HK-2 (cell line): ENCODE measurements around the gene CUBN.
"Not testable (repeated sequence)": the region's sequence is repeated elsewhere in the genome, so short reads cannot be mapped to it uniquely, and the experiment has no call there.

Experiments
- DNase-seq: peaks from one replicate; pipeline ENCODE4 v3.0.0-alpha.2; 2018; ENCODE audit not compliant: unreplicated experiment

The CUBN gene

GRCh38 chr10:17013131-17013983, 116.3 kb downstream of the CUBN start:
- not testable (repeated sequence) for DNase-seq

DNA sequence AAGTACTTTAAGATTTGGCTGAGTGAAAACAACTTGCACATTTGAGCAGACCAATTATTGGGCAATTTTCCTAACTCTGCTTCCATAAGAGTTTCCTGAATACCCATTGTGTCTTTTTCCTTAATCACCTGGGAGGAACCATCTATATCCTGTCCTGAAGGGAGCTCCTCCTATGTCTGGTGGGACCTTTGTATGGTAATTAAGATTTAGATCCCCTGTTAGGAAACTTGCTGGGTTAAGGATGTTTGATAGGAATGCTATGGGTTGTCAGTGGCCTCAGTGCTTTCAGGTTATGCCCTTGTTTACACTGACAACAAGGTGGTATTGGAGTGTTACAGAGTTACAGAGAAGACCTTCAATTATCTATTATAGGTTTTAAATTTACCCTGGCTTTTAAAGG, 116.9 kb downstream of the CUBN start:
- DNase-seq = not testable (repeated sequence)

- no peak for DNase-seq
Observed at GRCh38 chr10:17010363-17011145, 119.1 kb downstream of the CUBN start.

GRCh38 chr10:17009212-17009700, 120.4 kb downstream of the CUBN start:
- no peak for DNase-seq

DNA sequence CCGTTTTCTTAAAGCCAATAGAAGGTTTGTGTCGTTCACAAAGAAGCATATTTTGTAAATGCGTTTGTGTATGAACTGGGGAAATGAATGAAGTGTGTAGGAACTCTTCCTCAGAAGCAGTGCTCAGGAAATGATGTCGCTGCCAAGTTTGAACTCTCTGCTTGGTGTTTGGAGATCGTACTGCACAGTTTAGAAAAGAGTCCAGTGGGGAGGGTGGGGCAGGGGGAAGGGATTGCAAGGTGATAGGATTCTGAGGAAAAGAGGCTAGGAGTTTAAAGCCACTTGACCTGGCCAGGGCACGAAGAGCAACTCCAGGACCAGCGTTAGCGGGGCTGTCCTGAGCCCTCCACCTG, 122.2 kb downstream of the CUBN start:
- no peak for DNase-seq

DNA sequence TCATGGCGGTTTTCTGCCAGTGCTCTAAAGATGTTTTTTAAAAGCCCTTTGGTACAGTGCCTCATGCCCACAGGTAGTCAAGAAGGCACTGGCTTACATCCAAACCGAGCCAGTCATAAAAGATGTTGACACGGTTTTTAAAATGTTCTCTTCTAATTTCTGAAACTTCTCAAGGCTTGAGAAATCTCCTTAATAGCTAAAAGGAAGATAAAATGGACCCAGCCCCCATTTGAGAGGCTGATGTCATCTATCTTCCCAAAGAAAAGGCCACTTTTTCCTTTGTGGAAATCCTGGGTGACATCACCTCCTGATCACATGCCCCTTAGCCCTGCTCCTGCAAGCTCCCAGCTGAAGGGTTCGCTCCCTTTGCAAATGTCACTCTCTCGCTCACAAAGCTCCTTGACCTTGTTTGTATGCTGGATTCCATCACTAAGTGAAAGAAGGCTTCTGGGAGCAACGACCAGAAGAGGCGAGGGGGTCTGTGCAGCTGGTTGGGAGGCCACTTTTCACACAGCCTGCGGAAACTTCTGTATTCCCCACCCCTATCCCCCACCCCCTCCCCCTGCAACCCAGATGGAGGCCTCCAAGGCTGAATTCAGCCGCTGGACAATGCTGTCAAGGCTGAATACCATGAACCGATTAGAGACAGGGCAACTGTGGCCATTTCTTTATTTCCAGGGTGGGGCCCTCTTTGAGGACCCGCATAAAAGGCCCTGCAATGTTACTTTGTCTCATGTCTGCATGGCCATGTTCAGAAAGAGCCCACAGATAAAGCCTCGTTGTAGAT, 122.8 kb downstream of the CUBN start:
- DNase-seq = no peak

GRCh38 chr10:17005621-17006566, 123.7 kb downstream of the CUBN start:
- no peak for DNase-seq

GRCh38 chr10:17004801-17005380, 124.7 kb downstream of the CUBN start:
- no peak for DNase-seq

GRCh38 chr10:17003651-17004286, 125.8 kb downstream of the CUBN start:
- DNase-seq = no peak

GRCh38 chr10:17003151-17003550, 126.5 kb downstream of the CUBN start:
- DNase-seq = no peak

GRCh38 chr10:17001961-17002749, 127.5 kb downstream of the CUBN start:
- no peak for DNase-seq

GRCh38 chr10:17001297-17001744, 128.3 kb downstream of the CUBN start:
- no peak for DNase-seq

GRCh38 chr10:16999665-17000451, 129.8 kb downstream of the CUBN start:
- DNase-seq = no peak

- DNase-seq = no peak
Observed at GRCh38 chr10:16996530-16996964, 133.1 kb downstream of the CUBN start.

GRCh38 chr10:16995867-16996529, 133.6 kb downstream of the CUBN start:
- no peak for DNase-seq

- DNase-seq = no peak
Observed at GRCh38 chr10:16993186-16993585, 136.4 kb downstream of the CUBN start.

DNA sequence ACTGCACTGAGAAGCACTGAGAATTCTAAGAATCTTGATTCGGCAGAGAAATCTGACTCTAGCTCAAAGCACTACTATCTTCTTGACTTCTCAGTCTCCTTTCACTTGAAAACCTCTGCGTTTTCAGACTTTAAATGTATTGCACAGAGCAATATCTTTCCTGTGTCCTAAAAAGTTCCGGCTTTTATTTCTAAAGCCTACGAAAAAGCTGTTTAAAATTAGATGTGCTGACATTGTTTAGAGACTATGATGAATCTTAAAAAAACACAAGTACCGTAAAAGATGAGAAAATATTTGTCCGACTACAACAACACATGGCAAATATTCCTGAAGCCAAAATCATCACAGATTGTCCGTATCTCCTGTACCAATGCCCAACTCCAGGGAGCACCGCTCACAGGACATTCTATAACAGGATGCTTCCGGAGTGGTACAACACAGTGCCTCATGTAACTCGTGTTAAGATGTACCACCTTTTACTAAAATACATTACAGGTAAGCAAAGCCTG, 136.9 kb downstream of the CUBN start:
- no peak for DNase-seq

DNA sequence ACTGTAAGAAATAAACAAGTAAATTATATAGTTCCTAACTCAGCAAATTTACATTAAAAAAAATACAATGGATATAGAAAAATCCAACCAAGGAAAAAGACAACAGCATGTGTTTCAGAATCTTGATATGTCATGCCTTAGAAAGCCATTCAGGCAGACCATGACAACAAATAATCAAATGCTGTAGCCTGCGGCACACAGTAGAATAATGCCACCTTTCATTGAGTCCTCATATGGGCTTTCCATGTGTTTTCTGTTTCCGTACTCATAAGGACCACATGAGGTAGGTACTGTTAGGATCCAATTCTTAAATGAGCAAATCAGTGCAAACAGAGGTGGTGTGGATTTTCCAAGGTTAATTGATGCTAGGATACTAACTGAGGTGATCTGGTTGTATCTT, 138.6 kb downstream of the CUBN start:
- no peak for DNase-seq
